ENCODE results near the gene MYH2.

MYH2 gene

DNA sequence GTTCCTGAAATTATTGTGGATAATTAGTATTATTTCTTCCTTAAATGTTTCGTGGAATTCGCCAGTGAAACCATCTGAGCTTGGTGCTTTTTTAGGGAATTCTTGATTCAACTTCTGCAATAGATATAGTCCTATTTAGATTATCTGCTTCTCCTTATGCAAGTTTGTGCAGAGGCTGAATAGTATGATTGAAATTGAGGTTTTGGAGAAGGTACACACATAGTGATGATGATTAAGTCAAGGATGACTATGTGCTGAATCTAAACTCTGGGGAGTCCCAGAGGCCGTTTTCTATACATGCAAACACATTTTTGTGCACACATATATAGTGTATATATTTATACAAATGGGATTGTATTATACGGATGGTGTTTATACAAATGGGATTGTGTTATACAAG, 74.9 kb downstream of the MYH2 start:
- H3K4me3 ChIP-seq (ENCODE audit: low read depth, low read length), result no peak overlapping the region
- TF ChIP-seq, protein P1, sequence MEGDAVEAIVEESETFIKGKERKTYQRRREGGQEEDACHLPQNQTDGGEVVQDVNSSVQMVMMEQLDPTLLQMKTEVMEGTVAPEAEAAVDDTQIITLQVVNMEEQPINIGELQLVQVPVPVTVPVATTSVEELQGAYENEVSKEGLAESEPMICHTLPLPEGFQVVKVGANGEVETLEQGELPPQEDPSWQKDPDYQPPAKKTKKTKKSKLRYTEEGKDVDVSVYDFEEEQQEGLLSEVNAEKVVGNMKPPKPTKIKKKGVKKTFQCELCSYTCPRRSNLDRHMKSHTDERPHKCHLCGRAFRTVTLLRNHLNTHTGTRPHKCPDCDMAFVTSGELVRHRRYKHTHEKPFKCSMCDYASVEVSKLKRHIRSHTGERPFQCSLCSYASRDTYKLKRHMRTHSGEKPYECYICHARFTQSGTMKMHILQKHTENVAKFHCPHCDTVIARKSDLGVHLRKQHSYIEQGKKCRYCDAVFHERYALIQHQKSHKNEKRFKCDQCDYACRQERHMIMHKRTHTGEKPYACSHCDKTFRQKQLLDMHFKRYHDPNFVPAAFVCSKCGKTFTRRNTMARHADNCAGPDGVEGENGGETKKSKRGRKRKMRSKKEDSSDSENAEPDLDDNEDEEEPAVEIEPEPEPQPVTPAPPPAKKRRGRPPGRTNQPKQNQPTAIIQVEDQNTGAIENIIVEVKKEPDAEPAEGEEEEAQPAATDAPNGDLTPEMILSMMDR (IDR thresholded peaks at IDR 0.05; ENCODE audit: borderline replicate concordance, insufficient read depth, low read depth, low read length), result no peak

- H3K4me3 ChIP-seq (ENCODE audit: low read depth, low read length), result no peak overlapping the region
- TF ChIP-seq, protein P1 (IDR thresholded peaks at IDR 0.05; ENCODE audit: borderline replicate concordance, insufficient read depth, low read depth, low read length), result no peak
Observed at GRCh38 chr17:10471858-10472257, 77.6 kb downstream of the MYH2 start.
